Measurements from ENCODE around the gene WNK2.

Gene WNK2

DNA sequence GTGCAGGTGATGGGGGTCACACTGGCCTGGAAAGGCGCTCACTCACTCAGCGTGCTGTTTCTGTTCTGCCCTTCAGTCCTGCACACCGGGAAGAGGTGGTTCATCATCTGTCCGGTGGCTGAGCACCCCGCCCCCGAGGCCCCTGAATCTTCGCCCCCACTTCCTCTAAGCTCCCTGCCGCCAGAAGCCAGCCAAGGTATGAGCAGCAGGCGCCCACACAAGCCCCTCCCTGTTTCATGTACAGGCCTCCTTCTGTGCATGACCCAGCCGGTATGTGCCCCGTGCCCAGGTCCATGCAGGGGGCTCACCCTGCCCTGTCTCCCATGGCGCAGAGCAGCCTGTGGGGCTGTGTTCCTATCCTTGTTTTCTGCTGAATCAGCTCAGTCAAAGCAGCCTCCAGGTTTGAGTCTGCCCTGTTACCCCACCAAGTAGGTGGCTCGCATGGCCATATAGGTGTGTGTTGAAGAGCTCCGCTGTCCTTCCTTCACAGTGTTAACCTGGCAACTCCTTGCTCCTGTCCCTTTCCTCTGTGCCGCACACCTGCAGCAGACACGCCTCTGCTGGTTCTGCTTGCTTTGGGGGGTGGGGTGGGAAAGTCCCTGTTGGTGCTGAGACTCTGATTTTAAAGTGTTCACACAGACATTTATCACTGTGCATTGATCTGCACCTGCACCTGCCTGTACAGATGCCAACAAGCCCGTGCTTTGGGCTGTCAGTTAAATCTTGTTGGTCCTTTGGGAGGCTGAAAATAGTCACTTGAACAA is 84.8 kb downstream of the WNK2 start:
- no peak for FAIRE-seq

DNA sequence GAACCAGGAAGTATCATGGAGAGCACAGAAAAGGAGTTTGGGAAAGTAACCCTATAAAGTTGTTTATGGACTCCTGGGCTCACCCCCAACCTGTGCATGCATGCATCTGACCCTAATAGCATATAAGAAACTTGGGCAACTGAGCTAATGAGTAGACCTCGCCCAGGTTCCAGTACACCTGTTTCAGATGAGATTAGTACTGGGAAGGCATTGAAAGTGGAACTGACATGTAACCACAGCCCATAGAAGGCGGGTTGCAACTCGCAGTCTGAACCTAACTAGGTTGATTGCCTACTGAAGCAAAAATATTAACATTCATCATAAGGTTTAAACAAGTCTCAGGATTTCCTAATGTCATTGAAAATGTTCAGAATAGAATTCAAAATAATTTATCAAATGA is 87.0 kb downstream of the WNK2 start:
- no peak for FAIRE-seq

DNA sequence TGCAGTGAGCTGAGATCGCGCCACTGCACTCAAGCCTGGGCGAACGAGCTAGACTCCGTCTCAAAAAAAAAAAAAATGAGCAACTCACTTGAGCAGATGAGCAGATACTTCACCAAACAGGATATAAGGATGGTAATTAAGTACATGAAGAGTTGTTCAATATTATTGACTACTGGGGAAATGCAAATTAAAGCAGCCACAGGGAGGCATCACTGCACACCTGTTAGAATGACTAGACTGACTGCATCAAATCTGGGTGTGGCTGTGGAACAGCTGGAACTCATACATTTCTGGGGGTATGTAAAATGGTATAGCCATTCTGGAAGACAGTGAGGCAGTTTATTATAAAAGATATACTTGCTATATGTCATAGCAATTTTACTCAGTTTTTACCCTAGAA is 93.0 kb downstream of the WNK2 start:
- FAIRE-seq: no peak

DNA sequence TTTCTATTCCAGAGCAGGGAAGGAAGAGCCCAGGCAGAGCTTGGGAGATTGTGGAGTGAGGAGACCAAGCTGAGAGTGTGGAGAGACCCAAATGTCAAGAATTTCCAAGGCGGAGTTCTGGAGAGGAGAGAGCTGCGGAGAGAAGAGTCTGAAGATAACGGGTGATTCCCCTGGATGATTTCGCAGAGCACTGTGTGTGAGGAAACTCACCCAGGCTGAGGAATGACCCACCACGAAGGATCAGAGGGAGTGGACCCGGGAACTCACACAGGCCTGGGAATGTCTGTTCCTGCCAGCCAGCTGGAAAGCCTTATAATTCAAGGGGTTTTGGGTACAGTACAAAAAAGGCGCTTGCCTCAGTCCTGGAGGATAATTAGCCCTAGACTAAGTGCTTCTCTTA is 94.2 kb downstream of the WNK2 start:
- FAIRE-seq: no peak

DNA sequence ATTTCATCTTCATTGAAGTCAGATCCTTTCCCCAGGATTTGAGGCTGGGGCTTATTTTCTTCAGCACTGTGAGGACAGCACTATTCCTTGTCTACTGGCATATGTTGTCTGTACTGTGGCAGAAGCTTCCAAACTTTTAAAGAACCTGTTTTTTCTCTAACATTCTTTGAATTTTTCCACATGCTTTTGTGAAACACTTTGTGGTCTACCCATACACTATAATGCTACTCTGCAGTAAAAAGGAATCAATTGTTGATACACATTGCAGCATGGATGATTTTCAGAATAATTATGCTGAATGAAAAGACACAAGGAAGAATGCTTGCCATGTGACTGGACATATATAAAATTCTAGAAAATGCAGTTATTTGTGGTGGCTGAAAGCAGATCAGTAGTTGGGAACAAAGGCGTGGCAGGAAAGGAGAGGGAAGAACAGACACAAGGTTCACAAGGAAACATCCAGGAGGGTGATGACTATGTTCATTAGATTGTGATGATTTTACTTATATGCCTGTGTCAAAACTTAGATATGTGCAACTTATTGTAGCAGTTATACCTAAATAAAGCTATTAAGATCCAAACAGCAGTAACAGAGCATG is 96.8 kb downstream of the WNK2 start:
- no peak for FAIRE-seq

DNA sequence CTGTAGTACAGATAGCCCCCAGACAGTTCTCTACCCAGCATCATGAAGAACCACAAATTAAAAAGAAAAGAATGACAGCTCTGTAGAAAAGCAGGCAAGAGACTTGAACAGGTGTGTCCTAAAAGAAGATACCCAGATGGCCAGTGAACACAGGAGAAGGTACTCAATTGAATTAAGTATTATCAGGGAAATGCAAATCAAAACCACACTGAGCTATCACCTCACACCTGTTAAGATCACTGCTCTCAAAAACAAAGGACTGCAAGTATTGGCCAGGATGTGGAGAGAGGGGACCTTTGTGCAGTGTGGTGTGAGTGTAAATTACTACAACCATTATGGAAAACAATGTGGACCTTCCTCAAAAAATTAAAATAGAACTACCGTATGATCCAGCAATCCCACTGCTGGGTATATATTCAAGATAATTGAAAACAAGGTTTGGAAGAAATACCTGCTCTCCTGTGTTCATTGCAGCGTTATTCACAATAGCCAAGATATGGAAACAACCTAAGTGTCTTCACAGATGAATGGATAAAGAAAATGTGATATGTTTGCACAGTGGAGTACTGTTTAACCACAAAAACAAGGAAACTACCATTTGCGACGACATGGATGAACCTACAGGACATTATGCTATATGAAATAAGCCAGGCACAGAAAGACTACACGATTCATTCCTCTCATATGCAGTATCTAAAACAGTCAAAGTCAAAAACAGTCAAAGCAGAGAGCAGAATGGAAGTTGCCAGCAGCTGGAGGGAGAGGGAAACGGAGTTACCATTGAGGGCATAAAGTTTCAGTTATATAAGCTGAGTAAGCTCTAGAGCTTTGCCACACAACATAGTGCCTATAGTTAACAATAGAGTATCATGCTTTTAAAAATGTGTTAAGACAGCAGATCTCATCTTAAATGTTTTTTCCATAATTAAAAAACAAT is 102.6 kb downstream of the WNK2 start:
- no peak for FAIRE-seq

DNA sequence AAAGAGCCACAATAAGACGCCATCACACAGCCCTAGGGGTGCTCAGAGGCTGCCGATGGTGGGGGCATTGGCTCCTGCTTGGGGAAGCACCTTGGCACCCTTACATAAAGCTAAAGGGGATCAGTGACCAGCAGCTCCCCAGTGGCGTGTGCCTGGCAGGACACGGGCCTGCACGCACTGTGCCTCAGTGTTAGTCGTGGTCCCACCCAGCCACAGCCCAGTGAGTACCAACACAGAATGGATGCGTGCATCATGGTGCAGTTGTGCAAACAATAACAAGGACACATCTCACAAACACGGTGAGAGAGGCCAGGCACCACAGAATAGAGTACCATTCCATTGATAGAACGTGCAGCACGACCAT is 103.2 kb downstream of the WNK2 start:
- FAIRE-seq: no peak

DNA sequence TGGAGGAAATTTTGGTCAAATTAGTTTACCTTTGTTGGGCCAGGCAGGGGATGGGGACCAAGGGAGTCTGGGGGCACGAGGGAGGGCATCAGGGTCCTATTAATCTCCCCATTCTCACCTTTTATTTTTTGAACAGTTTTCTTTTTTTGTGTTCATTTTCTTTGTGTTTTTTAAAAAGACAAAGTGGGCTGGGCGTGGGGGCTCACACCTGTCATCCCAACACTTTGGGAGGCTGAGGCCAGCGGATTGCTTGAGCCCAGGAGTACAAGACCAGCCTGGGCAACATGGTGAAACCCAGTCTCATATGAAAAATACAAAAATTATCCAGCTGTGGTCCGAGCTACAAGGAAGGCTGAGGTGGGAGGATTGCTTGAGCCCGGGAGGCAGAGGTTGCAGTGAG is 103.7 kb downstream of the WNK2 start:
- FAIRE-seq: no peak

DNA sequence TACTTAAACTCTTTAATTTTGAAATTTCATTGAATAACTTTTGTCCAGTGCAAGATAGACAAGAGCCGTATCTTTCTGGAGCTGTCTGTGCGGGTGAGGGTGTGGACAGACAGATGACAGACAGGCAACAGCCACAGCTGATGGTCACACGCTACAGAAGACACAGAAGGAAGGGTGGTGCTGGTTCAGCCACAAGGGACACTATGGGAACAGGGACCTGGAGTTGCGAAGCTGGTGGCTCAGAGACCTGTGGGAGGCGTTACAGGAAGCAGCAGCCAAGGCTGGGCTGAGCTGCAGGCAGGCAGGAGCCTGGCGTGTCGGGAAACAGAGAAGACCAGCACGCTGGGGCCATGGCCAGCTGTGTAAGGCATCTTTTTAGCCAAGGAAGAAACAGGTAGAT is 104.4 kb downstream of the WNK2 start:
- no peak for FAIRE-seq

DNA sequence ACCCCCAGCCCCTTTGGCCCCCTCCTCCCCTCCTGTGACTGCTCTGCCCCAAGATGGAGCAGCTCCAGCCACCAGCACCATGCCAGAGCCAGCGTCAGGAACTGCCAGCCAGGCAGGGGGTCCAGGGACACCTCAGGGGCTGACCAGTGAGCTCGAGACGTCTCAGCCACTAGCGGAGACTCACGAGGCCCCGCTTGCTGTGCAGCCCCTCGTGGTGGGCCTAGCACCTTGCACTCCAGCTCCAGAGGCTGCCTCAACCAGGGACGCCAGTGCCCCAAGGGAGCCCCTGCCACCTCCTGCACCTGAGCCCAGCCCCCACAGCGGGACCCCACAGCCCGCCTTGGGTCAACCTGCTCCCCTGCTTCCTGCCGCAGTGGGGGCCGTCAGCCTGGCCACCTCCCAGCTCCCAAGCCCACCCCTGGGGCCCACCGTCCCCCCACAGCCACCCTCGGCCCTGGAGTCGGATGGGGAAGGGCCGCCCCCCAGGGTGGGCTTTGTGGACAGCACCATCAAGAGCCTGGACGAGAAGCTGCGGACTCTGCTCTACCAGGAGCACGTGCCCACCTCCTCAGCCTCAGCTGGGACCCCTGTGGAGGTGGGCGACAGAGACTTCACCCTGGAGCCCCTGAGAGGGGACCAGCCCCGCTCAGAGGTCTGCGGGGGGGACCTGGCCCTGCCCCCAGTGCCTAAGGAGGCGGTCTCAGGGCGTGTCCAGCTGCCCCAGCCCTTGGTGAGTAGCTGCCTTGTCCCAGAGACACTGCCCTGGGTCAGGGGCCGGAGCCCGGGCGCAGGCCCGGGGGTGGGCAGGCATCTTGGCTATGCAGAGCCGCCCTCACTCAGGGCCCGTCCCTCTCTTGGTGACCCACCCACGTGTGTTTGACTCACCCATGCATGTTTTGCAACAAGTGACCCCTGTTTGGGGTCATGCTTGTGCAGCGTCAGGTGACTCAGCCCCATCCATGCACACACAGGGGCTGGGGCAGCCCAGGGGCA is 105.2 kb downstream of the WNK2 start:
- FAIRE-seq: no peak

DNA sequence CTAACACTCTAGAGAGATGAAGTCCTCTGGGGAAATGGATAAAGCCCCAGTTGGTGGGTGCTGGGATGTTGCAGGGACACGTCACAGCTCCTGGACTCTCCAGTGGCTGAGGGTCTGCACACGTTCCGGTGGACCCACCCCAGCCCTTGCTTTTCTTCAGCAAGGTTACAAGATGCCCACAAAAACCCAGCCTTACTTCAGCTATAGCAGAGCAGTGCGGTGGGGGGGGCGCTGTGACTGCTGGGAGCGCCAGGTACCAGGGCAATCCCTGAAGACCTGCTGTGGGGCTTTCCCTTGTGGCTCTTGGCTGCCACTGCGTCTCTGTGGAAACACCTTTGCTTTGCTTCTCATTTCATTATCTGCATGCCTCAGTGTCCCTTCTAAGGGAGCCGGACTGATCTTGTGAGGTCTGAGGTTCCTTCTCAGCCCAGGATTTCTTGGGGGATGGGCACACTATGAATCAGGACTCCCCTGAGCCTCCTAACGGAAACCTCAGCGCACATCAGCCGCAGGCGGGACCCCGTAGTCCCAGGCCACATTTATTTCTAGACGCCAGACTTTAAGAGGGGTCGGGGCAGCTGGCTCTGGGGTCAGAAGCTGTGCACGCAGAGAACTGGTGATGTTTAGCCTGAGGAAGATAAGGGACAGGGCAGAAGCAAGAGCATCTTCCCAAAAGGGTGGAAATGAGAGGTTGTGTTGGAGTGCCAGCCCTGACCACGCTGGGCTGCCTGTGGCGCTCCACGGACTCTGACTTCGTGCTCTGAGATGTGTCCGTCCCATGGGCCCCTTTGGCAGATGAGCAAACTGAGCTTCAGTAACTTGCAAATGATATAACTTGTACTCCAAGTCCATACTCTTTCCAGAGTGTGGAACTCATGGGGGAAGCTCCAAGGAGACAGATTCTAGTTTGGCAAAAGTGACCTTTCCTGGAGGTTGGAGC is 106.8 kb downstream of the WNK2 start:
- FAIRE-seq: no peak

DNA sequence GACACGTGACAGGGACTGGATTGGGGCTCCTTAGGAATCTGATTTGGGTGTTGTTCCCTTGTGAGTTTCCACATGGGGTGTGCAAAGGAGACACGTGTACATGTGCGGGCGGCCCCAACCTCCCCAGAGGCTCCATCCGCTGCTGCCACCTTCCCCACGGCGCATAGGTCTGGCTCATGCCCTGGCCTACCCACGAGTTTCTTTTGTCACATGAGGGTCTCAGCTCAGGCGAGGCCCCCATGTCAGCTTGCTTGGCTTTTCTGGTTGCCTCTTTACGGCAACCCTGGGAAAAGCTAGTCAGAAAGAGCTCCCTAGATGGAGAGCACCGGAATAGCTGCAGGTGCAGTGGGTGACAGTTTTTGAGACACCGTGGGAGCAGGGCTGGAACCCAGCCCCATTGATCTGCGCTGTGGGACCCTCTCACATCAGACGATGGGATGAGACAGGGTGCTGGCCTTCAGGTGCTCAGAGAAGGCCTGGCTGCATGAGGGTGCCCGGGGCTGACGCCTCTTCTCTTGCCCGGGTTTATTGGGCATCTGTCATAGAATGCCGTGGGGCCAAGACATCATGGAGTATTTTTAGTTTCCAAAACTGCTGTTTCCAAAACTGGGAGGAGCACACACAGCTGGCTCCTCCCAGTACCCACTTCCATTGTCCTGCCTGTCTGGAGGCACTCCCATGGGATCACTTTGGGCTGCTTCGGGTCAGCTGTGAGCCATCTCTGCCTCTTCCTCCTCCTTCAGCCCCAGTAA is 107.8 kb downstream of the WNK2 start:
- FAIRE-seq: no peak

DNA sequence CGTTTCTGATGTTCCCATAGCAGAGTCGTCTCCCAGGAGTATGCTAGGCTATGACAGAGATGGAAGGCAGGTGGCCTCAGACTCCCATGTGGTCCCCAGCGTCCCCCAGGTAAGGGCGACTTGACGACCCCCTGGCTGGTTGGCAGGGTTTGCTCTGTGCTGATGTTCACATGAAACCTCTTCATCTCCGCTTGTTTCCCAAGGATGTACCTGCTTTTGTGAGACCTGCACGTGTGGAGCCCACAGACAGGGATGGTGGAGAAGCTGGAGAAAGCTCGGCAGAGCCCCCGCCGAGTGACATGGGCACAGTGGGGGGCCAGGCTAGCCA is 108.3 kb downstream of the WNK2 start:
- FAIRE-seq: no peak

DNA sequence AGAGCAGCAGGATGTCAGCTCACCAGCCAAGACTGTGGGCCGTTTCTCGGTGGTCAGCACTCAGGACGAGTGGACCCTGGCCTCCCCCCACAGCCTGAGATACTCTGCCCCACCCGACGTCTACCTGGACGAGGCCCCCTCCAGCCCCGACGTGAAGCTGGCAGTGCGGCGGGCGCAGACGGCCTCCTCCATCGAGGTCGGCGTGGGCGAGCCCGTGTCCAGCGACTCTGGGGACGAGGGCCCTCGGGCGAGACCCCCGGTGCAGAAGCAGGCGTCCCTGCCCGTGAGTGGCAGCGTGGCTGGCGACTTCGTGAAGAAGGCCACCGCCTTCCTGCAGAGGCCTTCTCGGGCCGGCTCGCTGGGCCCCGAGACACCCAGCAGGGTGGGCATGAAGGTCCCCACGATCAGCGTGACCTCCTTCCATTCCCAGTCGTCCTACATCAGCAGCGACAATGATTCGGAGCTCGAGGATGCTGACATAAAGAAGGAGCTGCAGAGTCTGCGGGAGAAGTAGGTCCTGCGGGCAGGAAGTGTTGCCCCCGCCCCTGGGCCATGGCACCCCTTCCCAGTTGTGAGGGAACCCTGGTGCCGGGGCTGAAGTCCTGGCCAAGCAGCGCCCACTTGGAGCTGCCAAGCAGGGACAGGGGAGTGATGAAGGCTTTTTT is 108.9 kb downstream of the WNK2 start:
- no peak for FAIRE-seq

DNA sequence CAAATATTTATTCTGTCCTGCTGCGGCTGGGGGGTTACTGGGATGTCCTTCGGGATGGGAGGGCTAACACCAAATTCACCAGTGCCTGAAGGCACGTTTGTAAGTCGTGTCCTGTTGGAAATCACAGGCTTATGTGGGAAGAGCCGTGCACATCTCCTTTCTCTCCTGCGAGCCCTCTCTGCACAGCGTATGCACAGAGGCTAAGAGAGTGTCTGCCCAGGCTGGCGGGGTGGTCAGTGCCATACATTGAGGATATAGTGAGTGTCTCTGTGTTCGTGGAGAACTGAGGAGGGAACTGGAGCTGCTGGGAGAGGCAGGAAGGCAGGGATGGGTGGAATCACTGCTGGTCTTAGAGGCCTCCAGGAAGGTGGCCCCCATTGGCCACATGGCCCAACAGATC is 110.1 kb downstream of the WNK2 start:
- FAIRE-seq: no peak

DNA sequence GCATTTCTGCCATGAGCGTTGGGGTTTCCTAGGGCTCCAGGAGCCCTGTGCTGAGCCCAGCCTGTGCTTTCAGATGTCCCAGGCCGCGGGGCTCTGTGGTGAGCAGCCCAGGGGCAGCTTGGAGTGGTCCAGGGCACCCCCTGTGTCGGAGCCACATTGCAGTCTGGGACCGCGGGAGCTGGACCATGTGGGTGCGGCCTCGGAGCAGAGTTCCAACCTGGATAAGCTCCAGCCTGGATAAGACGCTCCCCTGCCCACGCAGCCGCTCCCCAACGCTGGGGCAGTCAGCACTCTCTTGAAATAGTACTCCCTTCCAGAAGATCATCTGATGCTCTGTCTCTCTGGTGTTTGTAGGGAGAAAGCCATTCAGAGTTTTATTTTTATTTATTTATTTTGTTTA is 111.1 kb downstream of the WNK2 start:
- FAIRE-seq: no peak

DNA sequence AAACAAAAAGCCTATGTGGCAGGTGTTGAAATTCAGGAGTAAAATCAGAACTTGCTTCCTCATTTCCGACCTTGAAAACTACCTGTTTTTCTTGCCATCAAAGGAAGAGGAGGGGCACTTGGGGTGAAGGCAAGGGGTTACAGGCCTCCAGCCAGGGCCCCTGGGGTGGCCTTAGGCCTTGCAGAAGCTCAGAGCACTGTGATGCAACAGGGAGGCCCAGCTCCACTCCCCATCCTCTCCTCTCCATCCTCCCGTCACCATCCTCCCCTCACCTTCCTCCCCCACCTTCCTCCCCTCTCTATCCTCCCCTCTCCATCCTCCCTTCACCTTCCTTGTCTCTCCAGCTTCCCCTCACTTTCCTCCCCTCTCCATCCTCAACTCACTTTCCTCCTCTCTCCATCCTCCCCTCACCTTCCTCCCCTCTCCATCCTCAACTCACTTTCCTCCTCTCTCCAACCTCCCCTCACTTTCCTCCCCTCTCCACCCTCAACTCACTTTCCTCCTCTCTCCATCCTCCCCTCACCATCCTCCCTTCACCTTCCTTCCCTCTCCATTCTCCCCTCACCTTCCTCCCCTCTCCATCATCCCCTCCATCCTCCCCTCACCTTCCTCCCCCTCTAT is 111.6 kb downstream of the WNK2 start:
- FAIRE-seq: no peak

DNA sequence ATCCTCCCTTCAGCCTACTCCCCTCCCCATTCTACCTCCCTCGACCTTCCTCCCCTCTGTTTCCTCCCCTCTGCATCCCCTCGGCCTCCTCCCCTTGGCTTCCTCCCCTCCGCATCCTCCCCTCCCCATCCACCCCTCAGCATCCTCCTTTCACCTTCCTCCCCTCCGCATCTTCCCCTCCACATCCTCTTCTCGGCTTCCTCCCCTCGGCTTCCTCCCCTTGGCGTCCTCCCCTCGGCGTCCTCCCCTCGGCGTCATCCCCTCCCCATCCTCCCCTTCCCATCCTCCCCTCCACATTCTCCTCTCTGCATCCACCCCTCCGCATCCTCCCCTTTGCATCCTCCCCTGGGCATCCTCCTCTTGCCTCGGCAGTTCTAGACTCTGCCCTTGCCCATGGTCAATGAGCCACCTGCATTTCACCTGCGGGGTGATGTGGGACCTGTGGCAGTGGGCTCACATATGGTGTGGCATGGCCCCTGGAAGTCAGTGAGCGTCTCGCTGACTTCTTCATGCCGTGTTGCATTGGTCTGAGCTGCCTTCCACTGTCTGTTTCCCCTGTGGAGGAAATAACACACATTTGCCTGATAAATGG is 113.0 kb downstream of the WNK2 start:
- FAIRE-seq: no peak
